ENCODE results near the gene ASTN2.

The ASTN2 gene

DNA sequence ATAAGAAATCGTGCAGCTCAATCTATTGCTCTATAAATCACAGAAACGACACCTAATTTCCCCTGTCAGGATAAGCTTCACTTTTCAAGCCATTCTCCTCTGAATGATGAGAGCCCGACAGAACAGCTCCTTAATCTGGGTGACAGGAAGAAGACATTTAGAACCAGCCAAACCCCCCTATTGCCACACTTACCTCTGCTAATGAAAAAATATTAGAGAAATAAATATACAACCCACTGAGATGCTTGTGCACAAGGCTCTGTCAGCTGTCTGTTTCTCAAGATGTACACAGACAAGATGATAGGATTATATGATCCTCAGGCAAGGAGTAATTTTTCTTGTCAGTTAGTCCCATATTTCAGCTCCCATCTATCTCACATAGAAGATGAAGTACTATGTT, 785.2 kb downstream of the ASTN2 start:
- DNase-seq (no peak), ATAC-seq (ENCODE audit: insufficient read depth, low read depth) (no peak)
- no peak overlapping the region for H2AFZ ChIP-seq (ENCODE audit: low read depth, low read length)
- H3K27me3 ChIP-seq (ENCODE audit: insufficient read depth, low read length, poor library complexity) = no peaks in the 10 kb centered on the region
- no peak overlapping the region for H3K4me2 ChIP-seq (ENCODE audit: insufficient read depth, low read length)
- H3K27ac ChIP-seq (ENCODE audit: low read length) = no peak overlapping the region
- no peaks in the 10 kb centered on the region for H3K79me2 ChIP-seq (ENCODE audit: insufficient read depth, low read length)
- no peaks in the 10 kb centered on the region for H3K9me3 ChIP-seq (ENCODE audit: insufficient read depth, low read length, severe bottlenecking)
- H4K20me1 ChIP-seq (ENCODE audit: insufficient read depth, low read length) = no peaks in the 10 kb centered on the region
- TF ChIP-seq EZH2 (IDR thresholded peaks at IDR 0.05; ENCODE audit: borderline replicate concordance, low read depth, low read length, severe bottlenecking) = no peak
- TF ChIP-seq CTCF (IDR thresholded peaks at IDR 0.05; ENCODE audit: borderline replicate concordance, extremely low read depth, low read length, poor library complexity, severe bottlenecking) = no peak
- no peak overlapping the region for H3K4me3 ChIP-seq (ENCODE audit: low read depth in 1 of 2, low read length in 2 of 2)
- no peaks in the 10 kb centered on the region for H3K4me1 ChIP-seq (ENCODE audit: insufficient read depth, low read length)
- no peaks in the 10 kb centered on the region for H3K36me3 ChIP-seq (ENCODE audit: insufficient read depth, low read length)
- H3K9ac ChIP-seq (ENCODE audit: low read depth, low read length) = no peak overlapping the region

DNA sequence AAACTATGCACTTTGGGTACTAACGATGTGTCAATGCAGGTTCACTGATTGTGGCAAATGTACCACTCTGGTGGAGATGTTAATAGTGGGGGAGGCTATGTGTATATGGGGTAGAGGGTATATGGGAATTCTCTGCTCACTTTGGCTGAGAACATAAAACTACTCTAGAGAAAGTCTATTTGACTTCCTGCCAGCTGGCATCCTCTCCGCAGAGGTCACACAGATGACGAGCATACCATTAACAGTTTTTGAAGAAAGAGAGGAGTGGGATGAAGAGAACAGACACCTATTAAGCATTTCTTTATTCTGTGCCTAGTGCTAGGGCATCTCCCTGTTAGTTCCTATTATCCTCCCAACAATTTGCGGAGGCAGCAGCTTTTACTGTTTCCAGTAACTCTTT, 786.1 kb downstream of the ASTN2 start:
- TF ChIP-seq CTCF (IDR thresholded peaks at IDR 0.05; ENCODE audit: borderline replicate concordance, extremely low read depth, low read length, poor library complexity, severe bottlenecking) (no peak), EZH2 (IDR thresholded peaks at IDR 0.05; ENCODE audit: borderline replicate concordance, low read depth, low read length, severe bottlenecking) (no peak)
- H2AFZ ChIP-seq (ENCODE audit: low read depth, low read length) = no peak overlapping the region
- no peaks in the 10 kb centered on the region for H3K36me3 ChIP-seq (ENCODE audit: insufficient read depth, low read length)
- H3K27ac ChIP-seq (ENCODE audit: low read length) = no peak overlapping the region
- no peak for DNase-seq
- no peaks in the 10 kb centered on the region for H3K27me3 ChIP-seq (ENCODE audit: insufficient read depth, low read length, poor library complexity)
- H3K9me3 ChIP-seq (ENCODE audit: insufficient read depth, low read length, severe bottlenecking) = no peaks in the 10 kb centered on the region
- no peaks in the 10 kb centered on the region for H4K20me1 ChIP-seq (ENCODE audit: insufficient read depth, low read length)
- ATAC-seq (ENCODE audit: insufficient read depth, low read depth) = no peak
- H3K4me2 ChIP-seq (ENCODE audit: insufficient read depth, low read length) = no peak overlapping the region
- no peaks in the 10 kb centered on the region for H3K79me2 ChIP-seq (ENCODE audit: insufficient read depth, low read length)
- no peak overlapping the region for H3K9ac ChIP-seq (ENCODE audit: low read depth, low read length)
- no peak overlapping the region for H3K4me3 ChIP-seq (ENCODE audit: low read depth in 1 of 2, low read length in 2 of 2)
- H3K4me1 ChIP-seq (ENCODE audit: insufficient read depth, low read length) = no peaks in the 10 kb centered on the region

GRCh38 chr9:116627433-116627832, 787.4 kb downstream of the ASTN2 start:
- Histone ChIP-seq H3K9ac (ENCODE audit: low read depth, low read length) (no peak overlapping the region), H4K20me1 (ENCODE audit: insufficient read depth, low read length) (no peaks in the 10 kb centered on the region), H3K4me1 (ENCODE audit: insufficient read depth, low read length) (no peaks in the 10 kb centered on the region), H3K4me2 (ENCODE audit: insufficient read depth, low read length) (no peak overlapping the region), H3K4me3 (ENCODE audit: low read depth in 1 of 2, low read length in 2 of 2) (no peak overlapping the region), H2AFZ (ENCODE audit: low read depth, low read length) (no peak overlapping the region), H3K9me3 (ENCODE audit: insufficient read depth, low read length, severe bottlenecking) (no peaks in the 10 kb centered on the region), H3K79me2 (ENCODE audit: insufficient read depth, low read length) (no peaks in the 10 kb centered on the region), H3K27ac (ENCODE audit: low read length) (no peak overlapping the region), H3K27me3 (ENCODE audit: insufficient read depth, low read length, poor library complexity) (no peaks in the 10 kb centered on the region), H3K36me3 (ENCODE audit: insufficient read depth, low read length) (no peaks in the 10 kb centered on the region)
- no peak for DNase-seq
- TF ChIP-seq CTCF (IDR thresholded peaks at IDR 0.05; ENCODE audit: borderline replicate concordance, extremely low read depth, low read length, poor library complexity, severe bottlenecking) (no peak), EZH2 (IDR thresholded peaks at IDR 0.05; ENCODE audit: borderline replicate concordance, low read depth, low read length, severe bottlenecking) (no peak)
- no peak for ATAC-seq (ENCODE audit: insufficient read depth, low read depth)

GRCh38 chr9:116626762-116627161, 788.1 kb downstream of the ASTN2 start:
- H3K79me2 ChIP-seq (ENCODE audit: insufficient read depth, low read length) = no peaks in the 10 kb centered on the region
- ATAC-seq (ENCODE audit: insufficient read depth, low read depth) = no peak

More at GRCh38 chr9:116626762-116627161, 788.1 kb downstream of the ASTN2 start:
- Histone ChIP-seq H2AFZ (ENCODE audit: low read depth, low read length) (no peak overlapping the region), H3K4me3 (ENCODE audit: low read depth in 1 of 2, low read length in 2 of 2) (no peak overlapping the region), H3K4me2 (ENCODE audit: insufficient read depth, low read length) (no peak overlapping the region), H4K20me1 (ENCODE audit: insufficient read depth, low read length) (no peaks in the 10 kb centered on the region), H3K9me3 (ENCODE audit: insufficient read depth, low read length, severe bottlenecking) (no peaks in the 10 kb centered on the region), H3K9ac (ENCODE audit: low read depth, low read length) (no peak overlapping the region), H3K27ac (ENCODE audit: low read length) (no peak overlapping the region), H3K4me1 (ENCODE audit: insufficient read depth, low read length) (no peaks in the 10 kb centered on the region), H3K36me3 (ENCODE audit: insufficient read depth, low read length) (no peaks in the 10 kb centered on the region), H3K27me3 (ENCODE audit: insufficient read depth, low read length, poor library complexity) (no peaks in the 10 kb centered on the region)
- TF ChIP-seq EZH2 (IDR thresholded peaks at IDR 0.05; ENCODE audit: borderline replicate concordance, low read depth, low read length, severe bottlenecking) = no peak
- no peak for TF ChIP-seq CTCF (IDR thresholded peaks at IDR 0.05; ENCODE audit: borderline replicate concordance, extremely low read depth, low read length, poor library complexity, severe bottlenecking)
- no peak for DNase-seq

All from DND-41 (cell line).